Left renal pelvis (tissue), 4 donors: ENCODE measurements around the gene DENND2A. TPM values are rescaled to one million over a fixed set of nuclear protein-coding genes. Genes with fewer than 3 reads are reported as not detected.
"Not testable (repeated sequence)": the region's sequence is repeated elsewhere in the genome, so short reads cannot be mapped to it uniquely, and the experiment has no call there.

ENCODE experiments used
- DNase-seq, 4 donors: peaks; one replicate each; pipeline ENCODE4 v3.0.0-alpha.2; 2013; ENCODE audit warnings: low read depth in 4 of 4, low spot score in 3 of 4
- polyA plus RNA-seq, 4 donors: library from polyadenylated mRNA; unstranded; fragments of 120-200 nt; gene quantifications; one replicate each; pipeline ENCODE4 v1.2.1, GENCODE V29; 2013; ENCODE audit not compliant: insufficient read length in 4 of 4

The DENND2A gene
- polyA plus RNA-seq, 4 donors = 34.7 to 43.3 (median 40.2) TPM

GRCh38 chr7:140595468-140596092, 45.0 kb downstream of the DENND2A start:
- no peak for DNase-seq

DNA sequence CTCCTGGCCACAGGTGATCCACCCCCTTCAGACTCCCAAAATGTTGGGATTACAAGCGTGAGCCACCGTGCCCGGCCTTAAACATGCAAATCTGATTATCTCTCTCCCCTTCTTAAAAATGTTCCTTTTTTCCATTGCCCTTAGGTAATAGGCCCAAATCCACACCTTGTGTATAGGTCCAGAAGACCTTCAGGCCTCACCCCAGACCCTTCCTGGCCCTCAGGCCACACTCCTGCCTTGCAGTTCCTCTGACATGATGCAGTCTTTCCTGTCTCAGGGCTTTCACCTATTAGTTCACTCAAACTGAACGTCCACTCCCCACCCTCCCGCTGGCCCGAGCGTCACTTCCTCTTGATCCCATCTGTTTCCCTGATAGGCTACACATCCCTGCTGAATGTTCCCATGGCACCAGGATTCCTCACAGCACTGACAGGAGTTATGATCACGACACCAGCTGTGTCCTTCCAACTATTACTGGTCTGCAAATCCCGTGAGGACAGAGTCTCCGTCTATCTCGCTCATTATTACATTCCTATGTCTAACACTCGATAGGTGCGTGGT, 46.4 kb downstream of the DENND2A start:
- DNase-seq = no peak

DNA sequence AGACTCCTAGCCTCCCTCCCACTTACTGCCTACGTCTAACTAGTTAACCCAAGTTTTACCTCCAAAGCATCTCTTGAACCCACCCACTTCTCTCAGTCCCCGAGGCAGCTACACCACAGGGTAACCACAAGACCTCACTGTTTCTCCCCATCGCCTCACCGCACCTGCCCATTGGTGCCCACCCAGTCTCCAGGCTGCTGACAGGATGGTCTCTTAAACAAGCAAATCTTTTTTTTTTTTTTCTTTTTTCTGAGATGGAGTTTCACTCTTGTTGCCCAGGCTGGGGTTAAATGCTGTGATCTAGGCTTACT, 47.0 kb downstream of the DENND2A start:
- no peak for DNase-seq

GRCh38 chr7:140592964-140593671, 47.5 kb downstream of the DENND2A start:
- DNase-seq = no peak

- DNase-seq = no peak
Measured at GRCh38 chr7:140591180-140591902, 49.3 kb downstream of the DENND2A start.

DNA sequence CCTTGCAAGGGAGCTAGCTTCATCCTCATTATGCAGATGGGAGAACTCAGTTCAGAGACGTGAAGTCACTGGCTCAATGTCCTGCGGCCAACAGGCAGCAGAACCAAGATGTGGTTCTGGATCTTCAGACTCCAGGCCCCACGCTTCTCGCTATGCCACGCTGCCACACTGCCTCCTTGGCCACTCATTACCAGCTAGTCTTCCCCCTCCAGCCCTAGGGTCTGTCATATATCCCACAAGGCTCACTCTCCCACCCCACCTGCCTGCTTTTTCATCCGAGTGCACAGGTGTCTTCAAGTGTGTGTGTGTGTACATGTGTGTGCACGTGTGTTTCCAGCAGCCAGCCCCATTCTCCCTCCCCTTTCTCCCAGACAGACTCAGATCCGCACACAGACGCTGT, 53.4 kb downstream of the DENND2A start:
- no peak for DNase-seq

- no peak for DNase-seq
Measured at GRCh38 chr7:140586516-140586915, 54.1 kb downstream of the DENND2A start.

DNA sequence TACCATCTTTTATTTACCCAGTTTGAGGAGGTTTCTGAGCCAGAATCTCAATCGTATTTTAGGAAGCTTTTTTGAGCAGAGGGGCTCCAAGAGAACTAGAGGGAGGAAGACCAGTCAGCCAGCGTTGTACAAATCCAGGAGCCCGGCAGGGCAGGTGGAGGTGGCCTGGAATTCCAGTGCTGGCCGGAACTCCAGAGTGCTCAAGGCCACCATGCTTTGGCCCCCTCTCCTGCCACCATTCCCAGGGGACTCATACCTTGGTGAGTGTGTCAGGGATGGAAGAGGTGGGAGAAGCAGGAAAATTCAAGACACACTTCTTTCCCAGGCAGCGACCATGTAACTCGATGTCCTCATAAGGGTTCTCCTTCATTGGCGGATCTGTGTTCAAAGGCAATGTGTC, 55.3 kb downstream of the DENND2A start:
- no peak for DNase-seq

DNA sequence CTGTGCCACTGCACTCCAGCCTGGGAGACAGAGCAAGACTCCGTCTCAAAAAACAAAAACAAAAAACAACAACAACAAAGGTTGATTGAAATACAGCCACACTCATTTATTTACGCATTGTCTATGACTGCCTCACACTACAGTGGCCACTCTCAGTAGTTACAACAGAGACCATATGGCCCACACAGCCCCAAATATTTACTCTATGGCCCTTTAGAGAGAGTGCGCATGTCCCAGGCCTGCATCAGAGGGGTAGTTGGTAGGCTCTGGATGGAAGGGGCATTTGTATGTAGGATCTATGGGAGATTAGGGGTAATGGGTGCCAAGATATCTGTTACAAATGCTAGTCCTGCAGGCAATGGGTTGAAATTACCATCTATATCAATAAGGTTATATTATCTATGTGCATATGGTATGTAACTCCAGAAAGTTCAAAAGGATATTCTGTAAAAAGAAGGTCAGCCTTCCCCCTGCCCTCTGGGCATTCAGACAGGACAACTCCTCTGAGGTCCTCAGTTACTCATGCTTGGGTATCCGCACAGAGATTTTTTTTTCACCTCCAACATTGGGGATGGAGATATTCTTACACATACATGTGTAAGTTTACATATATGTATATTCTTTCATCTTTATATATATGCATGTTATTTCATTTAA, 56.3 kb downstream of the DENND2A start:
- no peak for DNase-seq

GRCh38 chr7:140581411-140581810, 59.2 kb downstream of the DENND2A start:
- no peak for DNase-seq

- no peak for DNase-seq
Measured at GRCh38 chr7:140577651-140578050, 63.0 kb downstream of the DENND2A start.

- no peak for DNase-seq
Measured at GRCh38 chr7:140576589-140576988, 64.0 kb downstream of the DENND2A start.

GRCh38 chr7:140571538-140572122, 69.0 kb downstream of the DENND2A start:
- no peak for DNase-seq

DNA sequence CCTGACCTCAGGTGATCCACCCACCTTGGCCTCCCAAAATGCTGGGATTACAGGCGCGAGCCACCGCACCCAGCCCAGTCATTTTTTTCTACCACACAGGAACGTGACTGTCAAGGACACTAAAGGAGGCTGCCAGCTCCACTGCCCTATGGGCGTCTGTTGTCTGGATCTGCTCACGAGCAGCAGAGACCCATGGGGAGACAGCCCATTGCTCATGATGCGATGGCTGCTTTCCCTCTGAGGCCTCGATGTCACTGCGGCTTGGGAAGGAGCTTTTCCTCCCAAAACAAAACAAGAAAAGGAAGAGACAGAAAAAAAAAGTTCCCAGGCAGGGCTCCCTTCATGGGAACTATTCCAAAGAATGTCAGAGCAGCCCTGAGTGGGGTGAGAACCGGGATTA, 70.5 kb downstream of the DENND2A start:
- DNase-seq = no peak

DNA sequence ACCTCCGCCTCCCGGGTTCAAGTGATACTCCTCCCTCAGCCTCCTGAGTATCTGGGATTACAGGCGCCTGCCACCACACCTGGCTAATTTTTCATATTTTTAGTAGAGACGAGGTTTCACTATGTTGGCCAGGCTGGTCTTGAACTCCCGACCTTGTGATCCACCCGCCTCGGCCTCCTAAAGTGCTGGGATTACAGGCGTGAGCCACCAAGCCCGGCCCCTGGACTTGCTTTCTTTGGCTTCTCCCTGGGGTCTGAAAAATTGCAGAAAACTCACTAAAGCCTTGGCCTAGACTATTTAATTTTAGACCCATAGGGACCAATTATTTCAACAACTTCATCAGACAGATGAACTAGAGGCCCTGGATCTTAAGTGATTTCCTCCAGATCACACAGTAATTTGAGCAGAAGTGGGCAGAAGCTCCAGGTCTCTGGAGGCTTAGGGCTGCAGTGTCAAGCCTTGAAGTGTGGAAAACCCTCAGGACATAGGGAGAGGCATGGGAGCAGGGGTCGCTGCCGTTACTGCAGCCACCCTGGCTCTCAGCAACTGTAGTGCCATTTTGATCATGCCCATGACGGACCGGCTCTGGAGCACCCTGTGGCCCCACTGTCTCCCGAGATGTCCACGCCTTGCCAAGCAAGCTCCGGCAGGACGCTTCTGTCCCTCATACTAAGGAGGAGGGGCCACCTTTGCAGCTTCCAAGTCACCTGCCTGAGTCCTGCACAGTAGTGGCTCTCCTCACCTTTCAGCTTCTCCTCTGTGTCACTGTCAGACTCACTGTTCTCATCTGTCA, 72.4 kb downstream of the DENND2A start:
- no peak for DNase-seq

DNA sequence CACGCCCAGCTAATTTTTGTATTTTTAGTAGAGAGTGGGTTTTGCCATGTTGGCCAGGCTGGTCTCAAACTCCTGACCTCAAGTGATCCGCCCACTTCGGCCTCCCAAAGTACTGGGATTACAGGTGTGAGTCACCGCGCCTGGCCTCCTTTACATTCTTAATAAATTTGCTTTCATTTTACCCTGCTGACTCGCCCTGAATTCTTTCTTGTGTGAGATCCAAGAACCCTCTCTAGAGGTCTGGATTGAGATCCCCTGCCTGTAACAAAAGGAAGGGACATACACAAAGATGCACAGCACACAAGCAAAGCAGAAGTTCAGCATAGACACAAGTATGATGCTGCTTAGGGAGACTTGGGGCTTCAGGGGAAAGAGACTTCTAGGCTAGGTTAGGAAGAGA, 74.4 kb downstream of the DENND2A start:
- not testable (repeated sequence) for DNase-seq

DNA sequence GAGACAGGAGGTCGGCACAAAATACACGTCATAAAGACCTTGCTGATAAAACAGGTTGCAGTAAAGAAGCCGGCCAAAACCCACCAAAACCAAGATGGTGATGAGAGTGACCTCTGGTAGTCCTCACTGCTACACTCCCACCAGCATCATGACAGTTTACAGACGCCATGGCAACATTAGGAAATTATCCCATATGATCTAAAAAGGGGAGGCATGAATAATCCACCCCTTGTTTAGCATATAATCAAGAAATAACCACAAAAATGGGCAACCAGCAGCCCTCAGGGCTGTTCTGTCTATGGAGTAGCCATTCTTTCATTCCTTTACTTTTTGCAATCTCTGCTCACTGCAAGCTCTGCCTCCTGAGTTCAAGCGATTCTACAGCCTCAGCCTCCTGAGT, 74.9 kb downstream of the DENND2A start:
- DNase-seq = not testable (repeated sequence)

DNA sequence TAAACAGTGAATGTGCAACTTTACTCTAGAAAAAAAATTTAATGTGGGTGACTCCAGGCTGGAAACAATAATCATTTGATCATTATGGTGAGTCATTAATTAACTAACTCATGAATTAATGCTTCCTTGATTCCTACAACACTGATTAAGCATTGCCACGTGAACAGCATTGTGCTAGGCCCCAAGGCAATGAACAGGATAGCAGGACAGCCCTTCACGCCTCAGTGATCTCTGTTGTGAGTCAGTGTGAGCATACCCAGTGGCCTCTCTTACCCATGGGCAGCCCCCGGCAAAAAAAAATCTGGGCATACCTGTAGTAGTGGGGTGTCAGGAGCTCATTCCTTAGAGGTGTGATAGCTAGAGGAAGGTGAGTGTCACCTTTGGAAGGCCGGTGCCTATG, 76.0 kb downstream of the DENND2A start:
- DNase-seq = no peak

- no peak for DNase-seq
Measured at GRCh38 chr7:140562926-140563481, 77.6 kb downstream of the DENND2A start.

GRCh38 chr7:140559410-140559809, 81.2 kb downstream of the DENND2A start:
- no peak for DNase-seq
